ENCODE data around the gene INSC. TPM values are rescaled to one million over a fixed set of nuclear protein-coding genes. Genes with fewer than 3 reads are reported as not detected.

Gene INSC
- total RNA-seq, 1 donor from 2014 or later, result 4.2 TPM

GRCh38 chr11:15091625-15092024 is 23.1 kb upstream of the INSC start:
- H3K36me3 ChIP-seq (ENCODE audit: control insufficient read depth in 3 of 3, insufficient read depth in 3 of 3, low read length in 3 of 3), result no peaks in the 10 kb centered on the region
- no peak overlapping the region for H3K9ac ChIP-seq (ENCODE audit: low read depth in 1 of 3, low read length in 3 of 3)
- no peaks in the 10 kb centered on the region for H3K9me3 ChIP-seq (ENCODE audit: control insufficient read depth in 3 of 3, low read length in 3 of 3)
- H3K27ac ChIP-seq (ENCODE audit: low read depth, low read length), result no peak overlapping the region
- peaks cover 0 to 5% (median 3%) of the 10 kb centered on the region in 3 donors for H3K27me3 ChIP-seq (ENCODE audit: control insufficient read depth in 3 of 3, insufficient read depth in 3 of 3, low read length in 3 of 3)
- H3K4me1 ChIP-seq (ENCODE audit: control insufficient read depth in 3 of 3, insufficient read depth in 3 of 3, low read length in 3 of 3), result no peaks in the 10 kb centered on the region
- no peak overlapping the region for H3K4me3 ChIP-seq (ENCODE audit: low read length in 3 of 3)

- no peaks in the 10 kb centered on the region for H3K4me1 ChIP-seq (ENCODE audit: control insufficient read depth in 3 of 3, insufficient read depth in 3 of 3, low read length in 3 of 3)
- no peak overlapping the region for H3K27ac ChIP-seq (ENCODE audit: low read depth, low read length)
- H3K27me3 ChIP-seq (ENCODE audit: control insufficient read depth in 3 of 3, insufficient read depth in 3 of 3, low read length in 3 of 3), result peaks cover 0 to 8% (median 5%) of the 10 kb centered on the region in 3 donors
- no peak overlapping the region for H3K9ac ChIP-seq (ENCODE audit: low read depth in 1 of 3, low read length in 3 of 3)
- no peaks in the 10 kb centered on the region for H3K36me3 ChIP-seq (ENCODE audit: control insufficient read depth in 3 of 3, insufficient read depth in 3 of 3, low read length in 3 of 3)
- H3K9me3 ChIP-seq (ENCODE audit: control insufficient read depth in 3 of 3, low read length in 3 of 3), result no peaks in the 10 kb centered on the region
- H3K4me3 ChIP-seq (ENCODE audit: low read length in 3 of 3), result no peak overlapping the region
These were observed 21.3 kb upstream of the INSC start for GRCh38 chr11:15093432-15093831.

GRCh38 chr11:15095736-15096228 is 18.9 kb upstream of the INSC start:
- Histone ChIP-seq H3K27ac (ENCODE audit: low read depth, low read length) (no peak overlapping the region), H3K4me1 (ENCODE audit: control insufficient read depth in 3 of 3, insufficient read depth in 3 of 3, low read length in 3 of 3) (no peaks in the 10 kb centered on the region), H3K9me3 (ENCODE audit: control insufficient read depth in 3 of 3, low read length in 3 of 3) (no peaks in the 10 kb centered on the region), H3K4me3 (ENCODE audit: low read length in 3 of 3) (no peak overlapping the region), H3K36me3 (ENCODE audit: control insufficient read depth in 3 of 3, insufficient read depth in 3 of 3, low read length in 3 of 3) (no peaks in the 10 kb centered on the region), H3K27me3 (ENCODE audit: control insufficient read depth in 3 of 3, insufficient read depth in 3 of 3, low read length in 3 of 3) (peaks cover 0 to 9% (median 8%) of the 10 kb centered on the region in 3 donors), H3K9ac (ENCODE audit: low read depth in 1 of 3, low read length in 3 of 3) (no peak overlapping the region)

- H3K36me3 ChIP-seq (ENCODE audit: control insufficient read depth in 3 of 3, insufficient read depth in 3 of 3, low read length in 3 of 3), result no peaks in the 10 kb centered on the region
These were observed 17.3 kb upstream of the INSC start for GRCh38 chr11:15097411-15097810.

GRCh38 chr11:15099267-15099666 is 15.5 kb upstream of the INSC start:
- H3K27me3 ChIP-seq (ENCODE audit: control insufficient read depth in 3 of 3, insufficient read depth in 3 of 3, low read length in 3 of 3), result peaks cover 0 to 9% (median 2%) of the 10 kb centered on the region in 3 donors

More at GRCh38 chr11:15097411-15097810, 17.3 kb upstream of the INSC start:
- Histone ChIP-seq H3K9ac (ENCODE audit: low read depth in 1 of 3, low read length in 3 of 3) (no peak overlapping the region), H3K4me3 (ENCODE audit: low read length in 3 of 3) (no peak overlapping the region), H3K27me3 (ENCODE audit: control insufficient read depth in 3 of 3, insufficient read depth in 3 of 3, low read length in 3 of 3) (peaks cover 0 to 9% (median 2%) of the 10 kb centered on the region in 3 donors), H3K27ac (ENCODE audit: low read depth, low read length) (no peak overlapping the region), H3K9me3 (ENCODE audit: control insufficient read depth in 3 of 3, low read length in 3 of 3) (no peaks in the 10 kb centered on the region), H3K4me1 (ENCODE audit: control insufficient read depth in 3 of 3, insufficient read depth in 3 of 3, low read length in 3 of 3) (no peaks in the 10 kb centered on the region)

GRCh38 chr11:15101072-15101709 is 13.5 kb upstream of the INSC start:
- no peaks in the 10 kb centered on the region for H3K9me3 ChIP-seq (ENCODE audit: control insufficient read depth in 3 of 3, low read length in 3 of 3)
- H3K27me3 ChIP-seq (ENCODE audit: control insufficient read depth in 3 of 3, insufficient read depth in 3 of 3, low read length in 3 of 3), result peaks cover 0 to 6% (median 2%) of the 10 kb centered on the region in 3 donors
- H3K4me3 ChIP-seq (ENCODE audit: low read length in 3 of 3), result no peak overlapping the region
- H3K4me1 ChIP-seq (ENCODE audit: control insufficient read depth in 3 of 3, insufficient read depth in 3 of 3, low read length in 3 of 3), result no peaks in the 10 kb centered on the region
- H3K36me3 ChIP-seq (ENCODE audit: control insufficient read depth in 3 of 3, insufficient read depth in 3 of 3, low read length in 3 of 3), result no peaks in the 10 kb centered on the region
- no peak overlapping the region for H3K27ac ChIP-seq (ENCODE audit: low read depth, low read length)
- H3K9ac ChIP-seq (ENCODE audit: low read depth in 1 of 3, low read length in 3 of 3), result peak overlapping the region in 1 of 3 donors; percentile 1

More at GRCh38 chr11:15099267-15099666, 15.5 kb upstream of the INSC start:
- no peak overlapping the region for H3K27ac ChIP-seq (ENCODE audit: low read depth, low read length)
- H3K9me3 ChIP-seq (ENCODE audit: control insufficient read depth in 3 of 3, low read length in 3 of 3), result no peaks in the 10 kb centered on the region
- no peak overlapping the region for H3K4me3 ChIP-seq (ENCODE audit: low read length in 3 of 3)
- no peaks in the 10 kb centered on the region for H3K36me3 ChIP-seq (ENCODE audit: control insufficient read depth in 3 of 3, insufficient read depth in 3 of 3, low read length in 3 of 3)
- no peaks in the 10 kb centered on the region for H3K4me1 ChIP-seq (ENCODE audit: control insufficient read depth in 3 of 3, insufficient read depth in 3 of 3, low read length in 3 of 3)
- no peak overlapping the region for H3K9ac ChIP-seq (ENCODE audit: low read depth in 1 of 3, low read length in 3 of 3)

- no peak overlapping the region for H3K9ac ChIP-seq (ENCODE audit: low read depth in 1 of 3, low read length in 3 of 3)
- no peaks in the 10 kb centered on the region for H3K36me3 ChIP-seq (ENCODE audit: control insufficient read depth in 3 of 3, insufficient read depth in 3 of 3, low read length in 3 of 3)
- H3K9me3 ChIP-seq (ENCODE audit: control insufficient read depth in 3 of 3, low read length in 3 of 3), result no peaks in the 10 kb centered on the region
- H3K4me3 ChIP-seq (ENCODE audit: low read length in 3 of 3), result no peak overlapping the region
- peaks cover 0 to 3% (median 0%) of the 10 kb centered on the region in 3 donors for H3K27me3 ChIP-seq (ENCODE audit: control insufficient read depth in 3 of 3, insufficient read depth in 3 of 3, low read length in 3 of 3)
- H3K27ac ChIP-seq (ENCODE audit: low read depth, low read length), result no peak overlapping the region
- no peaks in the 10 kb centered on the region for H3K4me1 ChIP-seq (ENCODE audit: control insufficient read depth in 3 of 3, insufficient read depth in 3 of 3, low read length in 3 of 3)
These were observed 10.6 kb upstream of the INSC start for GRCh38 chr11:15104166-15104565.

GRCh38 chr11:15106201-15106965 is 8.3 kb upstream of the INSC start:
- no peak overlapping the region for H3K9ac ChIP-seq (ENCODE audit: low read depth in 1 of 3, low read length in 3 of 3)

GRCh38 chr11:15107730-15108515 is 6.8 kb upstream of the INSC start:
- Histone ChIP-seq H3K27me3 (ENCODE audit: control insufficient read depth in 3 of 3, insufficient read depth in 3 of 3, low read length in 3 of 3) (no peaks in the 10 kb centered on the region), H3K27ac (ENCODE audit: low read depth, low read length) (no peak overlapping the region), H3K36me3 (ENCODE audit: control insufficient read depth in 3 of 3, insufficient read depth in 3 of 3, low read length in 3 of 3) (no peaks in the 10 kb centered on the region), H3K4me3 (ENCODE audit: low read length in 3 of 3) (no peak overlapping the region), H3K9me3 (ENCODE audit: control insufficient read depth in 3 of 3, low read length in 3 of 3) (no peaks in the 10 kb centered on the region), H3K4me1 (ENCODE audit: control insufficient read depth in 3 of 3, insufficient read depth in 3 of 3, low read length in 3 of 3) (no peaks in the 10 kb centered on the region), H3K9ac (ENCODE audit: low read depth in 1 of 3, low read length in 3 of 3) (no peak overlapping the region)

More at GRCh38 chr11:15106201-15106965, 8.3 kb upstream of the INSC start:
- Histone ChIP-seq H3K4me1 (ENCODE audit: control insufficient read depth in 3 of 3, insufficient read depth in 3 of 3, low read length in 3 of 3) (no peaks in the 10 kb centered on the region), H3K36me3 (ENCODE audit: control insufficient read depth in 3 of 3, insufficient read depth in 3 of 3, low read length in 3 of 3) (no peaks in the 10 kb centered on the region), H3K27me3 (ENCODE audit: control insufficient read depth in 3 of 3, insufficient read depth in 3 of 3, low read length in 3 of 3) (no peaks in the 10 kb centered on the region), H3K27ac (ENCODE audit: low read depth, low read length) (no peak overlapping the region), H3K9me3 (ENCODE audit: control insufficient read depth in 3 of 3, low read length in 3 of 3) (no peaks in the 10 kb centered on the region), H3K4me3 (ENCODE audit: low read length in 3 of 3) (no peak overlapping the region)

All from skeletal muscle tissue (tissue), 4 donors.